Hematopoietic multipotent progenitor cell treated with erythropoietin and hydrocortisone succinate and interleukin-3 and kit ligand, for 15 days (in vitro differentiated cells): ENCODE measurements around the gene BRIX1.
A peak's percentile ranks its signal among the peaks of the same experiment; 100 is the strongest.
"Not testable (repeated sequence)": the region's sequence is repeated elsewhere in the genome, so short reads cannot be mapped to it uniquely, and the experiment has no call there.

Experiments used
- DNase-seq: peaks from one replicate; pipeline ENCODE4 v3.0.0-alpha.2; 2015; ENCODE audit warnings: low spot score

BRIX1 gene

GRCh38 chr5:34914671-34915138 lies 806 bp upstream of the BRIX1 start:
- DNase-seq: no peak

- no peak for DNase-seq
These were observed 313 bp downstream of the BRIX1 start for GRCh38 chr5:34915856-34916192.

GRCh38 chr5:34916518-34916917 lies 1.0 kb downstream of the BRIX1 start:
- peak; percentile 46 for DNase-seq

- no peak for DNase-seq
These were observed 2.5 kb downstream of the BRIX1 start for GRCh38 chr5:34918025-34918424.

GRCh38 chr5:34919077-34919476 lies 3.6 kb downstream of the BRIX1 start:
- no peak for DNase-seq

GRCh38 chr5:34923256-34923655 lies 7.7 kb downstream of the BRIX1 start:
- DNase-seq: not testable (repeated sequence)

GRCh38 chr5:34923694-34924461 lies 8.4 kb downstream of the BRIX1 start:
- DNase-seq: peak; percentile 88

GRCh38 chr5:34924462-34924765 lies 8.9 kb downstream of the BRIX1 start:
- DNase-seq: no peak

GRCh38 chr5:34926318-34926888 lies 10.9 kb downstream of the BRIX1 start:
- DNase-seq: no peak

GRCh38 chr5:34927785-34928184 lies 12.3 kb downstream of the BRIX1 start:
- no peak for DNase-seq

- no peak for DNase-seq
These were observed 12.8 kb downstream of the BRIX1 start for GRCh38 chr5:34928267-34928666.

GRCh38 chr5:34929134-34929719 lies 13.7 kb downstream of the BRIX1 start, which contains the start of gene DNAJC21:
Gene DNAJC21 (plus strand): TSS chr5:34929559. CDS start chr5:34929820, 261 bp downstream.
- DNase-seq: peak; percentile 98

- peak; percentile 72 for DNase-seq
These were observed 14.4 kb downstream of the BRIX1 start for GRCh38 chr5:34929720-34930461.

- DNase-seq: peak; percentile 29
These were observed 14.9 kb downstream of the BRIX1 start for GRCh38 chr5:34930462-34930844.

GRCh38 chr5:34930870-34931269 lies 15.4 kb downstream of the BRIX1 start:
- DNase-seq: no peak

- DNase-seq: no peak
These were observed 17.4 kb downstream of the BRIX1 start for GRCh38 chr5:34932947-34933346.

GRCh38 chr5:34941936-34942335 lies 26.4 kb downstream of the BRIX1 start:
- no peak for DNase-seq

- DNase-seq: no peak
These were observed 28.5 kb downstream of the BRIX1 start for GRCh38 chr5:34944044-34944443.

- DNase-seq: no peak
These were observed 29.0 kb downstream of the BRIX1 start for GRCh38 chr5:34944460-34945047.

GRCh38 chr5:34957321-34957720 lies 41.8 kb downstream of the BRIX1 start:
- DNase-seq: no peak

- DNase-seq: peak; percentile 17
These were observed 42.6 kb downstream of the BRIX1 start for GRCh38 chr5:34957857-34958690.

GRCh38 chr5:34959323-34959722 lies 43.8 kb downstream of the BRIX1 start:
- DNase-seq: no peak
